ENCODE data around the gene WFDC13.

DNA sequence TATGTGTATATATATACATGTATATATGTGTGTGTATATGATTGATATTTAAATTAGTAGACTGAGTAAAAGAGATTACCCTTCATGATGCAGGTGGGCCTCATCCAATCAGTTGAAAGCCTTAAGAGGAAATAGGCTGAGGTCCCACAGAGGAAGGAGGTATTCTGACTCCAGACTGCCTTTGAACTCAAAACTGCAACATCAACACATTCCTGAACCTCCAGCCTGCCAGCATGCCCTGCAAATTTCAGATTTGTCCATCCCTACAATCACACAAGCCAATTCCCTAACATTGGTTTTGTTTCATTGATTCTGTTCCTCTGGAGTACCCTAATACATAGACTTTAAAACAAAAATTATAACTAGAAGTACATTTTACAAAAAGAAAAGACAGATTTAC, 43.2 kb downstream of the WFDC13 start:
- no peak for TF ChIP-seq CTCF (IDR thresholded peaks at IDR 0.05)
- no peak for TF ChIP-seq EZH2 (IDR thresholded peaks at IDR 0.05; ENCODE audit: borderline replicate concordance, insufficient read depth, low read depth, low read length, poor library complexity, severe bottlenecking)

All from B cell (primary cell).